ENCODE results near the gene ZNF280D.

The ZNF280D gene

GRCh38 chr15:56619887-56620286, 113.4 kb downstream of the ZNF280D start:
- DNase-seq = no peak

- no peak for DNase-seq
Observed at GRCh38 chr15:56617628-56618027, 115.7 kb downstream of the ZNF280D start.

- no peak for DNase-seq
Observed at GRCh38 chr15:56616551-56616950, 116.8 kb downstream of the ZNF280D start.

- DNase-seq = no peak
Observed at GRCh38 chr15:56613811-56614210, 119.5 kb downstream of the ZNF280D start.

GRCh38 chr15:56608993-56609392, 124.3 kb downstream of the ZNF280D start:
- no peak for DNase-seq

GRCh38 chr15:56608140-56608778, 125.0 kb downstream of the ZNF280D start:
- DNase-seq = no peak

GRCh38 chr15:56602253-56602652, 131.1 kb downstream of the ZNF280D start:
- DNase-seq = no peak

GRCh38 chr15:56600380-56600779, 132.9 kb downstream of the ZNF280D start:
- DNase-seq = no peak

- no peak for DNase-seq
Observed at GRCh38 chr15:56598991-56599390, 134.3 kb downstream of the ZNF280D start.

- DNase-seq = no peak
Observed at GRCh38 chr15:56587686-56588085, 145.6 kb downstream of the ZNF280D start.

GRCh38 chr15:56586206-56586605, 147.1 kb downstream of the ZNF280D start:
- DNase-seq = no peak

- DNase-seq = no peak
Observed at GRCh38 chr15:56582785-56583184, 150.5 kb downstream of the ZNF280D start.

Measured in NCI-H187 treated with DMSO at 0.1 percent for 48 hours (cell line).